Panc1 (cell line): ENCODE data around the gene PRR30.
A peak's percentile ranks its signal among the peaks of the same experiment; 100 is the strongest.

ENCODE experiments used
- POLR2AphosphoS5 ChIP-seq: IDR thresholded peaks from 2 replicates; pipeline ENCODE4 v1.6.1; 2012; ENCODE audit warnings: mild to moderate bottlenecking, low read depth, low read length, moderate library complexity
- SIN3A ChIP-seq: IDR thresholded peaks from 2 replicates; pipeline ENCODE4 v1.6.1; 2012; ENCODE audit warnings: low read depth, mild to moderate bottlenecking, low read length, moderate library complexity, borderline replicate concordance; ENCODE audit not compliant: insufficient read depth
- TCF7L2 ChIP-seq: IDR thresholded peaks from 2 replicates; pipeline ENCODE4 v1.6.1; 2011; ENCODE audit warnings: mild to moderate bottlenecking, low read depth, low read length, inconsistent platforms
- TF ChIP-seq, protein P1 (sequence below): fragments of 450-650 bp; IDR thresholded peaks from 2 replicates; pipeline ENCODE4 v1.5.1; 2017; ENCODE audit warnings: mild to moderate bottlenecking
- TF ChIP-seq, protein P2 (sequence below), 2 experiments: IDR thresholded peaks; 2 replicates each; pipeline ENCODE4 v1.6.1; 2011 to 2012; ENCODE audit warnings: low read depth in 2 of 2, control low read depth in 1 of 2, low read length in 1 of 2, mild to moderate bottlenecking in 1 of 2, moderate library complexity in 1 of 2; ENCODE audit not compliant: insufficient read depth in 1 of 2

DNA sequence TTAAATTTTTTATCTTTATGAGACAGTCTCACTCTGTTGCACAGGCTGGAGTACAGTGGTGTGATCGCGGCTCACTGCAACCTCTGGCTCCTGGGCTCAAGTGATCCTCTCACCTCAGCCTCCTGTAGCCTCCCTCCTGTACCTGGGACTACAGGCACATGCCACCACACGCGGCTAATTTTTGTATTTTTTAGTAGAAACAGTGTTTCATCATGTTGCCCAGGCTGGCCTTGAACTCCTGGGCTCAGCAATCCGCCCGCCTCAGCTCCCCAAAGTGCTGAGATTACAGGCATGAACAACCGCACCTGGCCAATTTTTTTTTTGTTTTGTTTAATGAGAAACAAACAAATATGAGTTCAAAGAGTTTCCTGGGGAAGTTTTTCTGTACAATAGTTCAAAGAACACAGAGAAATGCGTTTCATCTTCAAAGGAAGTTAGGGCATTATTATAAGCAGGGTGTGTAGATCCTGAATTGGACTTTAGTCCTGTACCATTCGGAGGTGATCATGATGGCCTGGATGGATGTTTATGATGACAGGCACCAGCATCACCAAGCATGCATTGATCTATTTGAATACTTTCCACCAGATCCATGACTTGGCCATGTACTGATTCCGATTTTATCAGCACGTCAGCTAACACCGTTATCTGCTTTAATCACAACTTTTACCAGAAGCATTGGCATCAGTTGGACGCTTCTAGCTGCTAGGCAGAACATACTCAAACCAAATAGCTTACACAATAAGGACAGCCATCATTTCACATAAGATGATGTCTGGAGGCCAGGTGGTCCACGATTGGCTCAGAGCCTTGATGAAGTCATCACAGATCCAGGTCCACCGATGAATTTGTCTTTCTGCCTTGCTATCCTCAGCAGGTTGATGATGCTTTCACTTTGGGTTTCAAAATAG lies 38.5 kb upstream of the PRR30 start:
- TF ChIP-seq, protein P1, sequence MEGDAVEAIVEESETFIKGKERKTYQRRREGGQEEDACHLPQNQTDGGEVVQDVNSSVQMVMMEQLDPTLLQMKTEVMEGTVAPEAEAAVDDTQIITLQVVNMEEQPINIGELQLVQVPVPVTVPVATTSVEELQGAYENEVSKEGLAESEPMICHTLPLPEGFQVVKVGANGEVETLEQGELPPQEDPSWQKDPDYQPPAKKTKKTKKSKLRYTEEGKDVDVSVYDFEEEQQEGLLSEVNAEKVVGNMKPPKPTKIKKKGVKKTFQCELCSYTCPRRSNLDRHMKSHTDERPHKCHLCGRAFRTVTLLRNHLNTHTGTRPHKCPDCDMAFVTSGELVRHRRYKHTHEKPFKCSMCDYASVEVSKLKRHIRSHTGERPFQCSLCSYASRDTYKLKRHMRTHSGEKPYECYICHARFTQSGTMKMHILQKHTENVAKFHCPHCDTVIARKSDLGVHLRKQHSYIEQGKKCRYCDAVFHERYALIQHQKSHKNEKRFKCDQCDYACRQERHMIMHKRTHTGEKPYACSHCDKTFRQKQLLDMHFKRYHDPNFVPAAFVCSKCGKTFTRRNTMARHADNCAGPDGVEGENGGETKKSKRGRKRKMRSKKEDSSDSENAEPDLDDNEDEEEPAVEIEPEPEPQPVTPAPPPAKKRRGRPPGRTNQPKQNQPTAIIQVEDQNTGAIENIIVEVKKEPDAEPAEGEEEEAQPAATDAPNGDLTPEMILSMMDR = no peak
- TF ChIP-seq POLR2AphosphoS5 = no peak
- TF ChIP-seq, protein P2, sequence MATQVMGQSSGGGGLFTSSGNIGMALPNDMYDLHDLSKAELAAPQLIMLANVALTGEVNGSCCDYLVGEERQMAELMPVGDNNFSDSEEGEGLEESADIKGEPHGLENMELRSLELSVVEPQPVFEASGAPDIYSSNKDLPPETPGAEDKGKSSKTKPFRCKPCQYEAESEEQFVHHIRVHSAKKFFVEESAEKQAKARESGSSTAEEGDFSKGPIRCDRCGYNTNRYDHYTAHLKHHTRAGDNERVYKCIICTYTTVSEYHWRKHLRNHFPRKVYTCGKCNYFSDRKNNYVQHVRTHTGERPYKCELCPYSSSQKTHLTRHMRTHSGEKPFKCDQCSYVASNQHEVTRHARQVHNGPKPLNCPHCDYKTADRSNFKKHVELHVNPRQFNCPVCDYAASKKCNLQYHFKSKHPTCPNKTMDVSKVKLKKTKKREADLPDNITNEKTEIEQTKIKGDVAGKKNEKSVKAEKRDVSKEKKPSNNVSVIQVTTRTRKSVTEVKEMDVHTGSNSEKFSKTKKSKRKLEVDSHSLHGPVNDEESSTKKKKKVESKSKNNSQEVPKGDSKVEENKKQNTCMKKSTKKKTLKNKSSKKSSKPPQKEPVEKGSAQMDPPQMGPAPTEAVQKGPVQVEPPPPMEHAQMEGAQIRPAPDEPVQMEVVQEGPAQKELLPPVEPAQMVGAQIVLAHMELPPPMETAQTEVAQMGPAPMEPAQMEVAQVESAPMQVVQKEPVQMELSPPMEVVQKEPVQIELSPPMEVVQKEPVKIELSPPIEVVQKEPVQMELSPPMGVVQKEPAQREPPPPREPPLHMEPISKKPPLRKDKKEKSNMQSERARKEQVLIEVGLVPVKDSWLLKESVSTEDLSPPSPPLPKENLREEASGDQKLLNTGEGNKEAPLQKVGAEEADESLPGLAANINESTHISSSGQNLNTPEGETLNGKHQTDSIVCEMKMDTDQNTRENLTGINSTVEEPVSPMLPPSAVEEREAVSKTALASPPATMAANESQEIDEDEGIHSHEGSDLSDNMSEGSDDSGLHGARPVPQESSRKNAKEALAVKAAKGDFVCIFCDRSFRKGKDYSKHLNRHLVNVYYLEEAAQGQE (IDR thresholded peaks at IDR 0.05; ENCODE audit: insufficient read depth in 1 of 2, low read depth in 2 of 2, low read length in 1 of 2) = no peak
- TF ChIP-seq SIN3A = no peak
- 0 out of 2 replicates have a peak, but pooled peaks have one; percentile 37 for TF ChIP-seq TCF7L2
